ENCODE measurements around the gene BNIP2. TPM values are rescaled to one million over a fixed set of nuclear protein-coding genes. Genes with fewer than 3 reads are reported as not detected.

The BNIP2 gene
- total RNA-seq, 1 experiment from 2014 or later: 58.1 TPM

- peak within 1 kb of the TSS; percentile 71 for H3K4me3 ChIP-seq (ENCODE audit: low read depth, low read length, poor library complexity, severe bottlenecking)
- CTCF ChIA-PET: interaction anchor here (0.7 to 0.8 kb wide), 2 partner anchors 124 to 567 kb away, joined by 3 to 5 read pairs; no protein-coding TSS in a partner anchor
- DNase-seq (ENCODE audit: low spot score): peak; percentile 97
- H3K27me3 ChIP-seq (replicated peaks; ENCODE audit: insufficient read depth, low read depth, low read length, poor library complexity): no peaks in the 10 kb centered on the region
- intact Hi-C loops (cut with micrococcal nuclease; ENCODE audit: unreplicated experiment): no loop called here
- H3K4me1 ChIP-seq (ENCODE audit: insufficient read depth, low read length, poor library complexity, severe bottlenecking): no peaks in the 10 kb centered on the region
- TF ChIP-seq EZH2 (IDR thresholded peaks at IDR 0.05; ENCODE audit: borderline replicate concordance, low read depth, low read length, poor library complexity, severe bottlenecking) (no peak), CTCF (conservative IDR thresholded peaks at IDR 0.05; ENCODE audit: low read depth, low read length) (no peak)
- peaks cover 14% of the 10 kb centered on the region for H3K36me3 ChIP-seq (ENCODE audit: insufficient read depth, low read length, poor library complexity, severe bottlenecking)
- BruUV-seq (replicated peaks): no TSS peak
- no peaks in the 10 kb centered on the region for H3K9me3 ChIP-seq (ENCODE audit: low read depth, low read length, poor library complexity, severe bottlenecking)
- H3K27ac ChIP-seq (ENCODE audit: low read depth, low read length, poor library complexity, severe bottlenecking): peak within 1 kb of the TSS; percentile 85
- POLR2A ChIA-PET (ENCODE audit: low non-redundant PET): interaction anchor here (0.7 kb wide), 1 partner anchor 767 kb away, joined by 3 read pairs; no protein-coding TSS in a partner anchor
Observed at GRCh38 chr15:59656897-59657634, 32.1 kb downstream of the BNIP2 start, which contains the start of gene GTF2A2. TSS of gene GTF2A2 (minus strand) at chr15:59657515. CDS start at chr15:59652277, 5,238 bp downstream.

DNA sequence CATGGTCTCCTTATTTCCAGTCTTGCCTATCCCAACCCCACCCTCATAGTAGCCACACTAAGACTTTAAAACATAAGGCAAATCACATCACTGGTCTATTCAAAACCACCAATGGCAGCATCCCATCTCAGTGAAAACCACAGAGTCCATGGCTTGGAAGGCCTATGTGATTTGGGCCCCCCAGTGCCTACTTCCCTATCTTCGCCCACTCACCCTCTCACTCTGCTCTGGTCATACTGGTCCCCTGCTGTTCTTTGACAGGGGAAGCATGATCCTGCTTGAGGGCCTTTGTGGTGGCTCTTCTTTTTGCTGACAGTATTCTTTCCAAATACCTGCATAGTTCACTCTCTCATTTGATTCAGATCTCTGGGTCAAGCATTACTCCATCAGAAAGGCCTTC lies 35.1 kb downstream of the BNIP2 start:
- CTCF ChIA-PET: no interaction called here

DNA sequence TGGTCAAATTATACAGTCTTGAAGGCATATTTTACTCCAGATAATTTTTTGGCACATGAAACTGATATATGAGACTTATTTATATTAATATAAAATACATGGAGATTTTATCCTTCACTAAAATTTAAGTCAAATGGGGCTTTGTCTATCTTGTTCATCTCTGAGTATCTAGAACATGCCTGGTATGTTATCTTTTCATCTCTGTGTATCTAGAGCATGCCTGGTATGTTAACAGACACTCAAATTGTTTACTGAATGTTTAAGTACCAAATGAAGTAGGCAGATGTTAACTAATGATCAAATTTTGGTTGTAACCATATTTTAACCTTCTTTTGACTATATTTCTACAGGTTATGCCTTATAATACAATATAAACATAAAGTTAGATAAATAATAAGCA lies 39.5 kb downstream of the BNIP2 start:
- intact Hi-C loops (cut with micrococcal nuclease; ENCODE audit: unreplicated experiment): no loop called here
- no TSS peak for BruUV-seq (replicated peaks)
- ChIA-PET CTCF (no interaction called here), POLR2A (ENCODE audit: low non-redundant PET) (no interaction called here)
- Histone ChIP-seq H3K27me3 (replicated peaks; ENCODE audit: insufficient read depth, low read depth, low read length, poor library complexity) (no peaks in the 10 kb centered on the region), H3K9me3 (ENCODE audit: low read depth, low read length, poor library complexity, severe bottlenecking) (no peaks in the 10 kb centered on the region), H3K36me3 (ENCODE audit: insufficient read depth, low read length, poor library complexity, severe bottlenecking) (peaks cover 48% of the 10 kb centered on the region), H3K4me3 (ENCODE audit: low read depth, low read length, poor library complexity, severe bottlenecking) (no peak overlapping the region), H3K4me1 (ENCODE audit: insufficient read depth, low read length, poor library complexity, severe bottlenecking) (no peaks in the 10 kb centered on the region), H3K27ac (ENCODE audit: low read depth, low read length, poor library complexity, severe bottlenecking) (no peak overlapping the region)
- DNase-seq (ENCODE audit: low spot score): no peak
- no peak for TF ChIP-seq CTCF (conservative IDR thresholded peaks at IDR 0.05; ENCODE audit: low read depth, low read length)
- no peak for TF ChIP-seq EZH2 (IDR thresholded peaks at IDR 0.05; ENCODE audit: borderline replicate concordance, low read depth, low read length, poor library complexity, severe bottlenecking)

More for the DNA sequence above, 35.1 kb downstream of the BNIP2 start:
- Histone ChIP-seq H3K27me3 (replicated peaks; ENCODE audit: insufficient read depth, low read depth, low read length, poor library complexity) (no peaks in the 10 kb centered on the region), H3K27ac (ENCODE audit: low read depth, low read length, poor library complexity, severe bottlenecking) (no peak overlapping the region), H3K36me3 (ENCODE audit: insufficient read depth, low read length, poor library complexity, severe bottlenecking) (peaks cover 43% of the 10 kb centered on the region), H3K9me3 (ENCODE audit: low read depth, low read length, poor library complexity, severe bottlenecking) (no peaks in the 10 kb centered on the region), H3K4me3 (ENCODE audit: low read depth, low read length, poor library complexity, severe bottlenecking) (no peak overlapping the region), H3K4me1 (ENCODE audit: insufficient read depth, low read length, poor library complexity, severe bottlenecking) (no peaks in the 10 kb centered on the region)
- intact Hi-C loops (cut with micrococcal nuclease; ENCODE audit: unreplicated experiment): no loop called here
- POLR2A ChIA-PET (ENCODE audit: low non-redundant PET): no interaction called here
- no TSS peak for BruUV-seq (replicated peaks)
- TF ChIP-seq CTCF (conservative IDR thresholded peaks at IDR 0.05; ENCODE audit: low read depth, low read length) (no peak), EZH2 (IDR thresholded peaks at IDR 0.05; ENCODE audit: borderline replicate concordance, low read depth, low read length, poor library complexity, severe bottlenecking) (no peak)
- no peak for DNase-seq (ENCODE audit: low spot score)

Measured in A673 (cell line).